GM21825 (cell line): ENCODE results near the gene NSFL1C.
"Not testable (repeated sequence)": the region's sequence is repeated elsewhere in the genome, so short reads cannot be mapped to it uniquely, and the experiment has no call there.

Experiments used
- ATAC-seq: cut with Tn5 transposase; IDR thresholded peaks from one replicate; pipeline ENCODE4 v1.9.1; 2021; ENCODE audit warnings: mild to moderate bottlenecking, moderate library complexity; ENCODE audit not compliant: unreplicated experiment

Gene NSFL1C

GRCh38 chr20:1466211-1467081 is at the start of gene NSFL1C:
Gene NSFL1C, minus strand, starts transcription at chr20:1466849. Its CDS starts 25 bp downstream, at chr20:1466824.
- ATAC-seq = peak; percentile 87

GRCh38 chr20:1513801-1514200 is 47.2 kb upstream of the NSFL1C start:
- no peak for ATAC-seq

GRCh38 chr20:1509237-1509636 is 42.6 kb upstream of the NSFL1C start:
- no peak for ATAC-seq

- no peak for ATAC-seq
Observed at GRCh38 chr20:1508574-1508973, 41.9 kb upstream of the NSFL1C start.

GRCh38 chr20:1507276-1507675 is 40.6 kb upstream of the NSFL1C start:
- ATAC-seq = no peak

GRCh38 chr20:1505871-1506270 is 39.2 kb upstream of the NSFL1C start:
- no peak for ATAC-seq

GRCh38 chr20:1505361-1505760 is 38.7 kb upstream of the NSFL1C start:
- ATAC-seq = no peak

GRCh38 chr20:1503564-1504227 is 37.0 kb upstream of the NSFL1C start:
- peak; percentile 97 for ATAC-seq

- no peak for ATAC-seq
Observed at GRCh38 chr20:1500496-1500895, 33.8 kb upstream of the NSFL1C start.

- ATAC-seq = no peak
Observed at GRCh38 chr20:1499528-1500420, 33.1 kb upstream of the NSFL1C start.

- not testable (repeated sequence) for ATAC-seq
Observed at GRCh38 chr20:1497371-1497770, 30.7 kb upstream of the NSFL1C start.

- no peak for ATAC-seq
Observed at GRCh38 chr20:1496930-1497329, 30.3 kb upstream of the NSFL1C start.

GRCh38 chr20:1494436-1494835 is 27.8 kb upstream of the NSFL1C start:
- ATAC-seq = no peak

- no peak for ATAC-seq
Observed at GRCh38 chr20:1493536-1493935, 26.9 kb upstream of the NSFL1C start.

GRCh38 chr20:1491860-1492642 is 25.4 kb upstream of the NSFL1C start:
- no peak for ATAC-seq

- ATAC-seq = no peak
Observed at GRCh38 chr20:1491281-1491840, 24.7 kb upstream of the NSFL1C start, which contains the start of gene SIRPB2. Gene SIRPB2, minus strand, starts transcription at chr20:1491420. Its CDS starts 61 bp downstream, at chr20:1491359.

- no peak for ATAC-seq
Observed at GRCh38 chr20:1490643-1491195, 24.1 kb upstream of the NSFL1C start.

- no peak for ATAC-seq
Observed at GRCh38 chr20:1489764-1490436, 23.3 kb upstream of the NSFL1C start.

GRCh38 chr20:1489325-1489724 is 22.7 kb upstream of the NSFL1C start:
- ATAC-seq = no peak
